GM12874 (cell line): ENCODE results near the gene HBM.

Experiments used
- CTCF ChIP-seq: IDR thresholded peaks from 2 replicates; pipeline ENCODE4 v1.5.1; 2011; ENCODE audit warnings: low read depth, mild to moderate bottlenecking, control low read depth, low read length, moderate library complexity; ENCODE audit not compliant: insufficient read depth

Gene HBM

GRCh38 chr16:149024-149660 lies 16.6 kb upstream of the HBM start:
- TF ChIP-seq CTCF = no peak

GRCh38 chr16:152141-153128 lies 13.3 kb upstream of the HBM start, which contains the start of gene HBZ:
TSS of gene HBZ (plus strand) at chr16:152644. CDS start at chr16:152910, 266 bp downstream.
- no peak for TF ChIP-seq CTCF

- no peak for TF ChIP-seq CTCF
Measured at GRCh38 chr16:154217-155030, 11.4 kb upstream of the HBM start.

GRCh38 chr16:155031-155398 lies 10.8 kb upstream of the HBM start:
- TF ChIP-seq CTCF = no peak

GRCh38 chr16:159136-159849 lies 6.5 kb upstream of the HBM start:
- TF ChIP-seq CTCF = no peak

GRCh38 chr16:160691-161190 lies 5.0 kb upstream of the HBM start:
- no peak for TF ChIP-seq CTCF
